OCI-LY1 (cell line): Measurements from ENCODE around the gene FBLN2.

Experiments used
- EZH2 ChIP-seq: fragments of 200-600 bp; sonication (generic), shearing (Covaris generic); IDR thresholded peaks from 2 replicates; pipeline ENCODE4 v1.8.0; 2017; ENCODE audit warnings: borderline replicate concordance, mixed run types, mild to moderate bottlenecking, antibody characterized with exemption, low read length, moderate library complexity, mixed read lengths
- TF ChIP-seq, protein P1 (sequence below): fragments of 200-600 bp; sonication (generic), shearing (Covaris generic); IDR thresholded peaks from 2 replicates; pipeline ENCODE4 v1.5.1; 2017; ENCODE audit warnings: mild to moderate bottlenecking, antibody characterized with exemption, low read length, moderate library complexity, mixed read lengths

DNA sequence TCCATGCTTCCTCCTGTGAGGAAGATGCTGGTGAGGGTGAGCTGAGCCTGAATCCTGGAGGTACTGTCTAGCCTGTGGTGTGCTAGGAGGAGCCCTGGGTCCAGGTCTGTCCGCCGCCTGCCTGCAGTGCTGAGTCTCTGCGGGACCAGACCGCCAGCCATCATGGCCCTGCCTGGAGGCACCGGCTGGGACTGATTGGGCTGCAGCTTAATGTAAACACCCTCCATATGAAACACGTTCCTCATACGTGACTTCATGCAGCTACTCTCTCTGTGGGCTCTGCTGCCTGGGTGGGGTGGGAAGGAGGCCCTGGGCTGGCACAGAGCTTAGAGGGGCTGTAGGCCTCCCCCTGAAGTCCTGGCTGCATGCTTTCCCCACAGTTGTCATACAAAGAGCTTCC lies 67.4 kb downstream of the FBLN2 start:
- TF ChIP-seq EZH2 = no peak
- TF ChIP-seq, protein P1, sequence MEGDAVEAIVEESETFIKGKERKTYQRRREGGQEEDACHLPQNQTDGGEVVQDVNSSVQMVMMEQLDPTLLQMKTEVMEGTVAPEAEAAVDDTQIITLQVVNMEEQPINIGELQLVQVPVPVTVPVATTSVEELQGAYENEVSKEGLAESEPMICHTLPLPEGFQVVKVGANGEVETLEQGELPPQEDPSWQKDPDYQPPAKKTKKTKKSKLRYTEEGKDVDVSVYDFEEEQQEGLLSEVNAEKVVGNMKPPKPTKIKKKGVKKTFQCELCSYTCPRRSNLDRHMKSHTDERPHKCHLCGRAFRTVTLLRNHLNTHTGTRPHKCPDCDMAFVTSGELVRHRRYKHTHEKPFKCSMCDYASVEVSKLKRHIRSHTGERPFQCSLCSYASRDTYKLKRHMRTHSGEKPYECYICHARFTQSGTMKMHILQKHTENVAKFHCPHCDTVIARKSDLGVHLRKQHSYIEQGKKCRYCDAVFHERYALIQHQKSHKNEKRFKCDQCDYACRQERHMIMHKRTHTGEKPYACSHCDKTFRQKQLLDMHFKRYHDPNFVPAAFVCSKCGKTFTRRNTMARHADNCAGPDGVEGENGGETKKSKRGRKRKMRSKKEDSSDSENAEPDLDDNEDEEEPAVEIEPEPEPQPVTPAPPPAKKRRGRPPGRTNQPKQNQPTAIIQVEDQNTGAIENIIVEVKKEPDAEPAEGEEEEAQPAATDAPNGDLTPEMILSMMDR = no peak
